GM10248 (cell line): ENCODE measurements around the gene CAVIN1.
"Not testable (repeated sequence)": the region's sequence is repeated elsewhere in the genome, so short reads cannot be mapped to it uniquely, and the experiment has no call there.

Experiments
- CTCF ChIA-PET: fragments of 300-600 bp; sonication (Branson Sonifier 250); formaldehyde crosslinking; extraction: SDS; loops from one replicate; lab custom pipeline; 2021; ENCODE audit warnings: antibody characterized with exemption; lab: Yijun Ruan, JAX
- POLR2A ChIA-PET: fragments of 350-650 bp; sonication (Branson Sonifier 250); formaldehyde crosslinking; extraction: SDS; loops from one replicate; lab custom pipeline; 2020; ENCODE audit warnings: antibody characterized with exemption; lab: Yijun Ruan, JAX
- DNase-seq: peaks from one replicate; pipeline ENCODE4 v3.0.0; 2012; ENCODE audit errors: extremely low spot score
- TF ChIP-seq, protein P1 (sequence below): IDR thresholded peaks from 2 replicates; pipeline ENCODE4 v1.5.1; 2012; ENCODE audit warnings: mild to moderate bottlenecking, low read depth; ENCODE audit errors: extremely low read depth, missing control alignments, control extremely low read depth

Gene CAVIN1

GRCh38 chr17:42405963-42406495 is 17.0 kb downstream of the CAVIN1 start:
- peak; percentile 82 for DNase-seq
- TF ChIP-seq, protein P1, sequence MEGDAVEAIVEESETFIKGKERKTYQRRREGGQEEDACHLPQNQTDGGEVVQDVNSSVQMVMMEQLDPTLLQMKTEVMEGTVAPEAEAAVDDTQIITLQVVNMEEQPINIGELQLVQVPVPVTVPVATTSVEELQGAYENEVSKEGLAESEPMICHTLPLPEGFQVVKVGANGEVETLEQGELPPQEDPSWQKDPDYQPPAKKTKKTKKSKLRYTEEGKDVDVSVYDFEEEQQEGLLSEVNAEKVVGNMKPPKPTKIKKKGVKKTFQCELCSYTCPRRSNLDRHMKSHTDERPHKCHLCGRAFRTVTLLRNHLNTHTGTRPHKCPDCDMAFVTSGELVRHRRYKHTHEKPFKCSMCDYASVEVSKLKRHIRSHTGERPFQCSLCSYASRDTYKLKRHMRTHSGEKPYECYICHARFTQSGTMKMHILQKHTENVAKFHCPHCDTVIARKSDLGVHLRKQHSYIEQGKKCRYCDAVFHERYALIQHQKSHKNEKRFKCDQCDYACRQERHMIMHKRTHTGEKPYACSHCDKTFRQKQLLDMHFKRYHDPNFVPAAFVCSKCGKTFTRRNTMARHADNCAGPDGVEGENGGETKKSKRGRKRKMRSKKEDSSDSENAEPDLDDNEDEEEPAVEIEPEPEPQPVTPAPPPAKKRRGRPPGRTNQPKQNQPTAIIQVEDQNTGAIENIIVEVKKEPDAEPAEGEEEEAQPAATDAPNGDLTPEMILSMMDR: peak; percentile 95
- ChIA-PET CTCF (interaction anchor here (0.6 to 30.0 kb wide), 42 partner anchors 9 to 334 kb away, joined by 3 to 890 read pairs (median 4); partner anchors contain the start of gene STAT3), POLR2A (interaction anchor here (0.6 to 1.3 kb wide), 2 partner anchors 17 to 143 kb away, joined by 3 to 4 read pairs; partner anchors contain the start of gene STAT3)

GRCh38 chr17:42405076-42405475 is 18.0 kb downstream of the CAVIN1 start:
- TF ChIP-seq, protein P1: no peak

GRCh38 chr17:42404326-42405055 is 18.6 kb downstream of the CAVIN1 start:
- TF ChIP-seq, protein P1: no peak
- DNase-seq: no peak
- ChIA-PET CTCF (interaction anchor here (0.7 to 30.0 kb wide), 21 partner anchors 9 to 210 kb away, joined by 3 to 890 read pairs (median 6); partner anchors contain the start of genes CAVIN1, GHDC and STAT3), POLR2A (no interaction called here)

More at GRCh38 chr17:42405076-42405475, 18.0 kb downstream of the CAVIN1 start:
- POLR2A ChIA-PET: no interaction called here
- CTCF ChIA-PET: interaction anchor here (0.7 to 30.0 kb wide), 14 partner anchors 12 to 287 kb away, joined by 3 to 890 read pairs (median 5); partner anchors contain the start of genes CAVIN1 and STAT3
- no peak for DNase-seq

GRCh38 chr17:42403150-42403549 is 19.9 kb downstream of the CAVIN1 start:
- ChIA-PET CTCF (interaction anchor here (0.7 to 30.0 kb wide), 36 partner anchors 8 to 436 kb away, joined by 3 to 890 read pairs (median 4); partner anchors contain the start of genes CNP, GHDC and STAT3), POLR2A (interaction anchor here (0.6 to 1.2 kb wide), 2 partner anchors 15 to 84 kb away, joined by 4 to 5 read pairs; partner anchors contain the start of gene STAT3)
- DNase-seq: peak; percentile 76
- TF ChIP-seq, protein P1: peak; percentile 83

GRCh38 chr17:42402117-42402516 is 20.9 kb downstream of the CAVIN1 start:
- ChIA-PET POLR2A (no interaction called here), CTCF (interaction anchor here (1.0 to 30.0 kb wide), 12 partner anchors 10 to 284 kb away, joined by 4 to 890 read pairs (median 8); partner anchors contain the start of gene STAT3)
- TF ChIP-seq, protein P1: no peak
- no peak for DNase-seq

DNA sequence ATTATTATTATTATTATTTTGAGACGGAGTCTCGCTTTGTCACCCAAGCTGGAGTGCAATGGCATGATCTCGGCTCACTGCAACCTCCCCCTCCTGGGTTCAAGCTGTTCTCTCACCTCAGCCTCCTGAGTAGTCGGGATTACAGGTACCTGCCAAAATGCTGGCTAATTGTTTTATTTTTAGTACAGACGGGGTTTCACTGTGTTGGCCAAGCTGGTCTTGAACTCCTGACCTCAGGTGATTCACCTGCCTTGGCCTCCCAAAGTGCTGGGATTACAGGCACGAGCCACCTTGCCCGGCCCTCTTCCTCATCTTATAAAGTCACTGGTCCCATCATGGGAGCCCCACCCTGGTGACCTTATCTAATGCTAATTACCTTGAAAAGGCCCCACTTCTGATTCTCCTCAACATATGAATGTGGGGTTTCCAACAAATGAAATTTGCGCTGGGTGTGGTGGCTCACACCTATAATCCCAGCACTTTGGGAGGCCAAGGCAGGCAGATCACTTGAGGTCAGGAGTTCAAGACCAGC is 22.1 kb downstream of the CAVIN1 start:
- CTCF ChIA-PET: interaction anchor here (0.8 to 30.0 kb wide), 3 partner anchors 22 to 117 kb away, joined by 3 to 890 read pairs (median 3); partner anchors contain the start of gene CAVIN1
- POLR2A ChIA-PET, DNase-seq: not testable (repeated sequence)
